A549 (cell line): ENCODE measurements around the gene PDLIM5.

ENCODE experiments used
- CEBPB ChIP-seq, 2 experiments: fragments of >200 bp in 1 of 2; sonication (Bioruptor Twin) in 1 of 2; formaldehyde crosslinking in 1 of 2; IDR thresholded peaks; 2 replicates each; pipeline ENCODE4 v1.6.1; 2012 to 2016
- CHD2 ChIP-seq: fragments of 150-350 bp; IDR thresholded peaks from 2 replicates; pipeline ENCODE4 v1.6.1; 2014; ENCODE audit warnings: low read length; ENCODE audit not compliant: partially characterized antibody
- CHD4 ChIP-seq: fragments of 200-600 bp; sonication (generic); IDR thresholded peaks from 2 replicates; pipeline ENCODE4 v1.6.1; 2016; ENCODE audit warnings: antibody characterized with exemption, mild to moderate bottlenecking, borderline replicate concordance
- HOXA7 ChIP-seq: fragments of 250-450 bp; sonication (Bioruptor Pico); IDR thresholded peaks from 2 replicates; pipeline ENCODE4 v1.5.0; 2020; ENCODE audit warnings: mild to moderate bottlenecking, moderate library complexity
- POLR2A ChIP-seq: IDR thresholded peaks from 2 replicates; pipeline ENCODE4 v1.6.1; 2012; ENCODE audit warnings: mild to moderate bottlenecking, low read length
- RAD21 ChIP-seq, 2 experiments: fragments of >200 bp in 1 of 2; sonication (Bioruptor Twin) in 1 of 2; formaldehyde crosslinking in 1 of 2; IDR thresholded peaks in 1 of 2; conservative IDR thresholded peaks in 1 of 2; 2 replicates in 1 of 2; 3 replicates in 1 of 2; pipeline ENCODE4 v1.6.1; 2012 to 2018; ENCODE audit warnings: inconsistent platforms in 1 of 2
- RFX5 ChIP-seq: fragments of 450-650 bp; IDR thresholded peaks from 2 replicates; pipeline ENCODE4 v1.7.1; 2014; ENCODE audit warnings: antibody characterized with exemption, mild to moderate bottlenecking, moderate library complexity
- RNF2 ChIP-seq: fragments of 200-600 bp; sonication (generic); IDR thresholded peaks from 2 replicates; pipeline ENCODE4 v1.6.1; 2016; ENCODE audit warnings: low read depth, mild to moderate bottlenecking, antibody characterized with exemption, moderate library complexity, borderline replicate concordance
- SMC3 ChIP-seq: fragments of >200 bp; sonication (Bioruptor Twin); formaldehyde crosslinking; IDR thresholded peaks from 3 replicates; pipeline ENCODE4 v1.6.1; 2018; ENCODE audit warnings: inconsistent platforms
- TF ChIP-seq, protein P1 (sequence below): fragments of >200 bp; sonication (Bioruptor Twin); formaldehyde crosslinking; IDR thresholded peaks from 3 replicates; pipeline ENCODE4 v1.5.1; 2016
- TF ChIP-seq, protein P2 (sequence below): IDR thresholded peaks from 2 replicates; pipeline ENCODE4 v1.6.1; 2012; ENCODE audit warnings: low read depth, borderline replicate concordance

DNA sequence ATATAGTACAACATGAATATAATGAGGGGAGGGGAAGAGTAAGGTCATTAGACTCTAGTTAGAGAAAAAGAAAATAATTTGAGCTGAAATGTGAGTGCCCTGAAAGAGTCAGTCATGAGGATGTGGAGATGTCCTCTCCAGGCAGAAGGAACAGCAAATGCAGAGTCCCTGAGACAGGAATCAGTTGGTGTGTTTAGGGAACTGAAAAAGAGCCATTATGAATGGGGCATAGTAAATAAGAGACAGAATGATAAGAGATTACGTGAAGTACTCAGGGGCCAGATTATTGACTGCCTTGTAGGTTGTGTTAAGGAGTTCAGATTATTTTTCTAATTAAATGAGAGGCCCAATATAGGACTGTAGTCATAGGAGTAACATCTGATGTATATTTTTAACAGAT is 147.0 kb downstream of the PDLIM5 start:
- no peak for TF ChIP-seq RAD21 (conservative IDR thresholded peaks at IDR 0.05 in 1 of 2, IDR thresholded peaks at IDR 0.05 in 1 of 2)
- no peak for TF ChIP-seq RNF2
- no peak for TF ChIP-seq HOXA7 (CRISPR knock-in tag)
- TF ChIP-seq, protein P1, sequence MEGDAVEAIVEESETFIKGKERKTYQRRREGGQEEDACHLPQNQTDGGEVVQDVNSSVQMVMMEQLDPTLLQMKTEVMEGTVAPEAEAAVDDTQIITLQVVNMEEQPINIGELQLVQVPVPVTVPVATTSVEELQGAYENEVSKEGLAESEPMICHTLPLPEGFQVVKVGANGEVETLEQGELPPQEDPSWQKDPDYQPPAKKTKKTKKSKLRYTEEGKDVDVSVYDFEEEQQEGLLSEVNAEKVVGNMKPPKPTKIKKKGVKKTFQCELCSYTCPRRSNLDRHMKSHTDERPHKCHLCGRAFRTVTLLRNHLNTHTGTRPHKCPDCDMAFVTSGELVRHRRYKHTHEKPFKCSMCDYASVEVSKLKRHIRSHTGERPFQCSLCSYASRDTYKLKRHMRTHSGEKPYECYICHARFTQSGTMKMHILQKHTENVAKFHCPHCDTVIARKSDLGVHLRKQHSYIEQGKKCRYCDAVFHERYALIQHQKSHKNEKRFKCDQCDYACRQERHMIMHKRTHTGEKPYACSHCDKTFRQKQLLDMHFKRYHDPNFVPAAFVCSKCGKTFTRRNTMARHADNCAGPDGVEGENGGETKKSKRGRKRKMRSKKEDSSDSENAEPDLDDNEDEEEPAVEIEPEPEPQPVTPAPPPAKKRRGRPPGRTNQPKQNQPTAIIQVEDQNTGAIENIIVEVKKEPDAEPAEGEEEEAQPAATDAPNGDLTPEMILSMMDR: no peak
- TF ChIP-seq SMC3: no peak
- no peak for TF ChIP-seq CEBPB (IDR thresholded peaks at IDR 0.05)
- TF ChIP-seq POLR2A: no peak
- TF ChIP-seq CHD2: no peak
- TF ChIP-seq RFX5: no peak
- TF ChIP-seq, protein P2, sequence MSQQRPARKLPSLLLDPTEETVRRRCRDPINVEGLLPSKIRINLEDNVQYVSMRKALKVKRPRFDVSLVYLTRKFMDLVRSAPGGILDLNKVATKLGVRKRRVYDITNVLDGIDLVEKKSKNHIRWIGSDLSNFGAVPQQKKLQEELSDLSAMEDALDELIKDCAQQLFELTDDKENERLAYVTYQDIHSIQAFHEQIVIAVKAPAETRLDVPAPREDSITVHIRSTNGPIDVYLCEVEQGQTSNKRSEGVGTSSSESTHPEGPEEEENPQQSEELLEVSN: no peak
- TF ChIP-seq CHD4: no peak
